ENCODE results near the gene LGALS13.

DNA sequence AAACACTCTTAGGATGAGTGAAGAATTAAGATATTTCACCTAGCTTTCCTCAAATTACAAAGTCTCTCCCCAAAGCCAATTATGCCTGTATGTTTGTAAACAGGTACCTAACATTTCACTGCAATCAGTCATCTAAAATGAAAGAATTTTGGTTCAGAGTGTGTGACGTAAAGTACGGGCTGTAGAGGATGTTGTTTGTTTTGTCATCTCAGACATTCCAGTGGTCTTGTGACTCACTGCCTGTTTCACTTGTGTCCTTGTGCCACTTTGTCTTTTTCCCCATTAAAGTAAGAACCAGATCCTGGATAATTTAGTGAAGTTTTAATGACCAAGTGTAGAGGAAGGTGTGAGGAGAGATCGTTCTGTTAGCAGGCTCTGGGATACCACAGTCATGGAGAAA is 33.7 kb upstream of the LGALS13 start:
- TF ChIP-seq POLR2A (IDR thresholded peaks at IDR 0.05) = no peak
- TF ChIP-seq, protein P1, sequence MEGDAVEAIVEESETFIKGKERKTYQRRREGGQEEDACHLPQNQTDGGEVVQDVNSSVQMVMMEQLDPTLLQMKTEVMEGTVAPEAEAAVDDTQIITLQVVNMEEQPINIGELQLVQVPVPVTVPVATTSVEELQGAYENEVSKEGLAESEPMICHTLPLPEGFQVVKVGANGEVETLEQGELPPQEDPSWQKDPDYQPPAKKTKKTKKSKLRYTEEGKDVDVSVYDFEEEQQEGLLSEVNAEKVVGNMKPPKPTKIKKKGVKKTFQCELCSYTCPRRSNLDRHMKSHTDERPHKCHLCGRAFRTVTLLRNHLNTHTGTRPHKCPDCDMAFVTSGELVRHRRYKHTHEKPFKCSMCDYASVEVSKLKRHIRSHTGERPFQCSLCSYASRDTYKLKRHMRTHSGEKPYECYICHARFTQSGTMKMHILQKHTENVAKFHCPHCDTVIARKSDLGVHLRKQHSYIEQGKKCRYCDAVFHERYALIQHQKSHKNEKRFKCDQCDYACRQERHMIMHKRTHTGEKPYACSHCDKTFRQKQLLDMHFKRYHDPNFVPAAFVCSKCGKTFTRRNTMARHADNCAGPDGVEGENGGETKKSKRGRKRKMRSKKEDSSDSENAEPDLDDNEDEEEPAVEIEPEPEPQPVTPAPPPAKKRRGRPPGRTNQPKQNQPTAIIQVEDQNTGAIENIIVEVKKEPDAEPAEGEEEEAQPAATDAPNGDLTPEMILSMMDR (IDR thresholded peaks at IDR 0.05) = no peak
- no peak for TF ChIP-seq POLR2AphosphoS5 (IDR thresholded peaks at IDR 0.05)
- no peak for TF ChIP-seq EP300 (IDR thresholded peaks at IDR 0.05)
